GM21447 (cell line): ENCODE data around the gene YWHAG.
A peak's percentile ranks its signal among the peaks of the same experiment; 100 is the strongest.
"Not testable (repeated sequence)": the region's sequence is repeated elsewhere in the genome, so short reads cannot be mapped to it uniquely, and the experiment has no call there.

Source experiments
- ATAC-seq: cut with Tn5 transposase; IDR thresholded peaks from one replicate; pipeline ENCODE4 v1.9.1; 2021; ENCODE audit not compliant: unreplicated experiment

The YWHAG gene

DNA sequence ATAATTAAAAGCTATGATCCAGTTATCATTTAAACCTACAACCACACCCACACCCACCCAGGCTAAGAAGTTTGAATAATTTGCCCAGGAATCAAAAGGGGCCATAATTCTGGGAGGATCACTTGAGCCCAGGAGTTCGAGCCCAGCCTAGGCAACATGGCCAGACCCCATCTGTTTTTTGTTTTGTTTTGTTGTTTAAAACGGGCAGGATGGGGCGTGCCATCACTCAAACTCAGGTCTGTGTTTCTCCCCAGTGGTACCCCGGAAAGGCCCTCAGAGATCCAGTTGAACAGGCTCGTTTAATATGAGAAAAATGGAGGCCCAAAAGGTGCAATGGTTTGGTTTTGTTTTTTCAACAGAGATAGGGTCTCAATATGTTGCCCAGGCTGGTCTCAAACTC lies 33.0 kb downstream of the YWHAG start:
- no peak for ATAC-seq

DNA sequence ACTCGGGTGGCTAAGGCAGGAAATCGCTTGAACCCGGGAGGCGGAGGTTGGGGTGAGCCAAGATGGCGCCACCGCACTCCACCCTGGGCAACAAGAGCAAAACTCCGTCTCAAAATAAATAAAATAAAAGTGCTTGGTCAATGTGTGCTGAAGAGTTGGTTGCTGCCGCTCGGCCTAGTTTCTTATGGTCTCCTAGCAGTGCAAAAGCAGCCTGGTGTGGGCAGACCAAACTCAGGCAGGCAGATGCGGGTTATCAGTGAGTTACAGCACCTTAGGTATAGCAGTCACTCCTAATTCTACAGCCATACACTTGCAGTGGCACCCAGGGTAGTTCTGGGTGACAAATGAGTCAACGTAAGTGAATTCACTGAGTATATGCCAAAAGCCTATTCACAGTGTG lies 33.7 kb downstream of the YWHAG start:
- no peak for ATAC-seq

DNA sequence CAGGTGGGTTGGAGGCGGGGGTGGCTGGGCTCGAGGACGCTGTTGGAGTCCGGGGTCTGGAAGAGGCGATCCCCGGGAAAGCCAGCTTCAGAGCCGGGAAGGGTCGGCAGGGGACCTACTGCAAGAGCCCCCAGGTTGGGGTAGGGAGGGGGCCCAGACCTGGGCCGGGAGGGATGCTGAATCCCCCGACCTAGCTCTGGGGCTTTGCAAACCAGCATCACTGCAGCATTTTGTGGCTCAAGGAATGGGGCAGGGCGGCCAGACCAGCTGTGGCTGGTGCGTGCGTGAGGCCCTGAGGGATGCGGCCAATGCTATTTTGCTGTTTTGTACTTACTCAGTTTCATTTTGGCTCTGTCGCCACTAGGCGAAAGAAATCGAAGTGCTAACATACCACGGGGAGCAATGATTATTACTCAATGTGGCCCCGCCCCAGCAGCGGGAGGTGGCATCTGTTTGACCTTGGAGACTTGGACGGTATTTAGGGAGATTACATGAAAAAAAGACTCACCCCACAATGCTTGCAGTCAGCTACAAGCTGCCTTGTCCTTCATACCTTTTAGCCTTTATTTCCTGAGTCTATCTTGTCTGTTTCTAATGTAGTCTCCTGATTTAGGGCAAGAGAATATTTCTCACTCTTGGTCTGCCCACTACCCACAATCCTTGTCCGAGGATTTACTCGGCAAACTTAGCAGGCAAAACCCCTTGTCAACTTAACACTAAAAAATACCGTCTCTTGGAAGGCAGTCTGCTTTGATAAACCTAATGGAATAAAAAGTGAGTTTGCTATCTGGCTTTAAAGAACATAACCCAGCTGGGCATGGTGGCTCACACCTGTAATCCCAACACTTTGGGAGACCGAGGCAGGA lies 40.1 kb downstream of the YWHAG start:
- ATAC-seq: peak; percentile 46

DNA sequence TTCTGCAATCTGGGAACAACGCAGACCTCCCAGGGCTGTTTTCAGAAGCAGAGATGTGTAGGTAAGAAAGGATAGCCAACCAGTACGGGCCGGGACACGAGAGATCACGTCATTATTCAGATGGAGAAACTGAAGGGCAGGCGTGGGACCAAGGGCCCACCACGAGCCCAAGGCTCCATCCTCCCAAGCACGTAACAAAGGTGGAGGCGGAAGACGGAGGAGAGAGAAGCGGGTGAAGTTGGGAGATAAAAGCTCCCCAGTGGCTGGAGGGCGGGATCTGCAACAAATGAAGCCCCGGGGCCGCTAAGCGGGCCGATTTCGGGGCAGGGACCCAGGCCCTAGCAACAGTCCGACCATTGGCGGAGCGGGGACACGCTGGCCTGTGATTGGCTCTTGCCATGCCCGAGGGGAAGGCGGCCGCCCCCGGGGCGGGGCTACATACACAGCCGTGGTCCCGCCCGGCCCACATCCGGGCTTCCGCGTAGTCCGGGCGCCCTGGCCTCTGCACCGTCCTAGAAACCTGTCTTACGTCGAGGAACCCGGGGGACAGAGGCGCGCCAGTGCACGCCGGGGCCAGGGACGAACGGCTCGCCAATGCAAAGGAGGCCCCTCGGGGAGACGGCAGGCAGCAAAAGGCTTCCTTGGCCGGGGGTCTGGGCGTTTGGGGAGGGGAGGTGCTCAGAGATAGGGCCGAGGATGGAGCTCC lies 40.9 kb downstream of the YWHAG start:
- ATAC-seq: peak; percentile 84

DNA sequence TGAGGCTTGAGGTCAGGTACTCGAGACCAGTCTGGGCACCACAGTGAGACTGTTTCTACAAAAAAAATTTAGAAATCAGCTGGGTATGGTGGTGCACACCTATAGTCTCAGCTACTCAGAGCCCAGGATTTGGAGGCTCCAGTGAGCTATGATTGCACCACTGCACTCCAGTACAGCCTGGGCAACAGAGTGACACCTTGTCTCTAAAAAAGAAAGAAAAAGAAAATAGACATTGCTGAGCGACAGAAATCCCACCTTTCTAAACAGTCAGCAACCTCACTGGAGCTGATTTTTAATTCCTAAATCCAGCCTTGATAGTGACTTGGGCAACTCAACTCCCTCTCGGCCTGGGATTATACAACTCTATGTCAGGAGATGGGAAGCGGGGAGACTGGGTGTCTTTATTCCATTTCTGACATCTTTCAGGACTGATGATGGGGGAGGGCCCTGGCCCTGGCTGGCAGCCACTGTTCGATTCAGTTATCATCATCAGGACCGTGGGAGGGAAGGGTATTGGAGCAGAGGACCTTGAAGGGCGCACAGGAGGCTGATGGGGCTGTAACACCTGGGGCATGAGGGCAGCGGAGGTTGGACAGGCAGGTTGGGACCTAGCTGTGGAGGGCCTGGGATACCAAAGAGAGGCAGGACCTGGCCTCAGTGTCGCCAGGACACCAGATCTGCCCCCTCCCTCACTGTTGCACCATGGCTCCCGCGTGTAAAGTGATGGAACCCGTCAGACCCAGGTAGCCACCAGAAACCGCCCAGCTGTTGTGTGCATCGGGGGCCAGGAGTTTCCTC lies 41.6 kb downstream of the YWHAG start:
- ATAC-seq: no peak

DNA sequence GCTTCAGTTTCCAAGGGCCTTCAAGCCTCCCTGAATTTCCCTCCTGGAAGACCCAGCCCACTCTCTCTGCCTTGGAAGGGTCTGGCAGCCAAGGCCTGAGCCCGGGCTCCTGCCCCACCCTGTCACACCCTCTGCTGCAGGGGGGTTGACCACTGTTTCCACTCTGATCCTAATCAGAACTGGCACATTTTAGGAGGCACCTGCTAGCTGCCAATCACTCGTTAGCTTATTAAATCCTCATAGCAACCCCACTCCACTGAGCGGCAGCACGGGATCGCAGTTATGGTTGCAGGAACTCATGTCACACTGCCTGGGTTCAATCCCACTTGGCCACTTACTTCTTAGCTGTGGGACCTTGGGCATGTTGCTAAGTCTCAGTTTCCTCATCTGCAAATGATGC lies 43.4 kb downstream of the YWHAG start:
- ATAC-seq: no peak

DNA sequence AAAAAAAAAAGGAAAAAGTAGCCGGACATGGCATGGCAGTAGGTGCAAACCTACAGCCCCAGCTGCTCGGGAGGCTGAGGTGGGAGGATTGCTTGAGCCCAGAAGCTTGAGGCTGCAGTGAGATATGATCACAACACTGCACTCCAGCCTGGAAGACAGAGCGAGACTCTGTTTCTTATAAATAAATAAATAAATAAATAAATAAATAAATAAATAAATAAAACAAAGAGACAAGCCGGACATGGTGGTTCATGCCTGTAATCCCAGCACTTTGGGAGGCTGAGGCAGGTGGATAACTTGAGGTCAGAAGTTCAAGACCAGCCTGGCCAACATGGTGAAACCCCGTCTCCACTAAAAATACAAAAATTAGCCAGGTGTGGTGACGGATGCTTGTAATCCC lies 44.1 kb downstream of the YWHAG start:
- not testable (repeated sequence) for ATAC-seq

DNA sequence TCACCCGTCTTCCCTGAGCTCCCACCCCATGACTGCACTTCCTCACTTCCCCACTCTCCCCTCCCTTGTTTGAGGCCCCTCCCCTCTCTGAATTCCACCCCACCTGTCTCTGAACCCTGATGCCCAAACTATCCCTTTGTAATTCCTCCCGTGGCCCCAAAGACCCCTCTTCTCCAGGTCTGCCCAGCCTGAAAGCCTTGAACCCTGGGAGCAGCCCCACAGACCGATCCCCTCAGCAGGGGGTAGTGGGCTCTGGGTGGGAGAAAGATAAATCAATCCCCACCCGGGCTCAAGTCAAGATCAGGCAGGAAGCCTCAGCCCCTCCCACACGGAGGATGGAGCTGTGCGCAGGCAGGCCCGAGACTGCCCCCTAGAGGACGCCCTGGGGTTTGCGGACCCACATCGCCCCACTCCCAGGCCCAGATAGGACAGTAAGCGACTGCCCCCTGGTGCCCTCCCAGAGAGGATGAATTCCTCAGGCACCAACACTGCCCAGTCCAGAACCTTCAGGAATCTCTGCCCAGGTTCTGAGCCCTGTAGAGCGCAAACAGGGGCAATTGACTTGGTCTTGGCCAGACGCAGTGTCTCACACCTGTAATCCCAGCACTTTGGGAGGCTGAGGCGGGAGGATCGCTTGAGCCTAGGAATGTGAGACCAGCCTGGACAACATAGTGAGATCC lies 44.6 kb downstream of the YWHAG start:
- peak; percentile 29 for ATAC-seq

DNA sequence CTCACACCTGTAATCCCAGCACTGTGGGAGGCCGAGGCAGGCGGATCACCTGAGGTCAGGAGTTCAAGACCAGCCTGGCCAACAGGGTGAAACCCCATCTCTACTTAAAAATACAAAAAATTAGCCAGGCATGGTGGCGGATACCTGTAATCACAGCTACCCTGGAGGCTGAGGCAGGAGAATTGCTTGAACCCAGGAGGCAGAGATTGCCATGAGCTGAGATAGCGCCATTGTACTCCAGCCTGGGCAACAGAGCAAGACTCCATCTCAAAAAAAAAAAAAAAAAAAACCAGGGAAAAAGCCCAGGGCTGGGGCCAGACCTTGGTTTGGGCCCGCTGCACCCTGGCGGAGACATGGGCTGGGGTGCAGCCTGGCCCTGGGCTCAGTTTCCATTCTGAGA lies 47.0 kb downstream of the YWHAG start:
- not testable (repeated sequence) for ATAC-seq

DNA sequence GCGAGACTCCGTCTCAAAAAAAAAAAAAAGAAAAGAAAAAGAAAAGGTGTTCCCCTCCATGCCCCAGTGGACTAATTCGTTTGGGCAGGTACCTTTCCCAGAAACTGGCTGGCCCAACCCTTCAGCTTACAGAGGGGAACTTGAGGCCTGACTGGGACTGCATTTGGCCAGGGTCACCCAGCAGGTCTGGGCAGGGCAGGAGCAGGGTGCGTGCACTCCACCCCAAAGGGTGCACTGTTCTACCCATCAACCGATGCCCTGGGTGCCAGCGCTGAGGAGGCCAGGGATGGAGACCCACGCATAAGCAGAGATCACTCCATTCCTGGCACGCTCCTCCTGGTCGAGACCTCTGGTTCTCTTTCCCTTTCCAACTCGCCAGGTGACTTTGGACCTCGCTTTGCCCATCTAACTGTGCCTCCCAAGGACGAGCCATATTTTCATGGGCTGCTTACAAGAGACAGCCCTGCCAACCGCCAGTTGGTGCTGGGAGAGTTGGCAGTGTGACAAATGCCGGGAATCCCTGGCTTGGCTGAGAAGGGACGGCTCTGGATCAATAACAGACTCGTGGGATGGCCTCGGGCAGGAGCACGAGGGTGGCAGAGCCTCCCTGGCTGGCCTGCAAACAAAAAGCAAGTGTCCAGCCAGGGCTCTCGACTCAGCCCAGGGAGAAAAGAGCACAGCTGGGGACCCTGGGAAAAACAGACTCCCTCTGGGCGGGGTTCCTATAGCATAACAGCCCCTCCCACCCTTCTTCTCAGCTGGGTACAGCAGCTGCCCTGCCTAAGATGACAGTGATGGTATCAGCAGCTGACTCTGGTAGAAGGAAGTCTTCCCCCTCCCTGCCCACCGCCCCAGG lies 48.5 kb downstream of the YWHAG start:
- ATAC-seq: no peak

DNA sequence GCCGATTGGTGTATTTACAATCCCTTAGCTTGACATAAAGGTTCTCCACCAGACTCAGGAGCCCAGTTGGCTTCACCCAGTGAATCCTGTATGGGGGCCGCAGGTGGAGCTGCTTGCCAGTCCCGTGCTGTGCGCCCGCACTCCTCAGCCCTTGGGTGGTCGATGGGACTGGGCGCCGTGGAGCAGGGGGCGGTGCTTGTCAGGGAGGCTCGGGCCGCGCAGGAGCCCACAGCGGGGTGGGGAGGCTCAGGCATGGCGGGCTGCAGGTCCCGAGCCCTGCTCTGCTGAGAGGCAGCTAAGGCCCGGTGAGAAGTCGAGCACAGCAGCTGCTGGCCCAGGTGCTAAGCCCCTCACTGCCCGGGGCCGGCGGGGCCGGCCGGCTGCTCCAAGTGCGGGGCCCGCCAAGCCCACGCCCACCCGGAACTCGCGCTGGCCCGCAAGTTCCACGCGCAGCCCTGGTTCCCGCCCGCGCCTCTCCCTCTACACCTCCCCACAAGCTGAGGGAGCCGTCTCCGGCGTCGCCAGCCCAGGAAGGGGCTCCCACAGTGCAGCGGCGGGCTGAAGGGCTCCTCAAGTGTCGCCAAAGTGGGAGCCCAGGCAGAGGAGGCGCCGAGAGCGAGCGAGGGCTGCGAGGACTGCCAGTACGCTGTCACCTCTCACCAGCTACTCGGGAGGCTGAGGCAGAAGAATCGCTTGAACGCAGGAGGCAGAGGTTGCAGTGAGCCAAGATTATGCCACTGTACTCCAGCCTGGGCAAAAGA lies 49.3 kb downstream of the YWHAG start:
- not testable (repeated sequence) for ATAC-seq

DNA sequence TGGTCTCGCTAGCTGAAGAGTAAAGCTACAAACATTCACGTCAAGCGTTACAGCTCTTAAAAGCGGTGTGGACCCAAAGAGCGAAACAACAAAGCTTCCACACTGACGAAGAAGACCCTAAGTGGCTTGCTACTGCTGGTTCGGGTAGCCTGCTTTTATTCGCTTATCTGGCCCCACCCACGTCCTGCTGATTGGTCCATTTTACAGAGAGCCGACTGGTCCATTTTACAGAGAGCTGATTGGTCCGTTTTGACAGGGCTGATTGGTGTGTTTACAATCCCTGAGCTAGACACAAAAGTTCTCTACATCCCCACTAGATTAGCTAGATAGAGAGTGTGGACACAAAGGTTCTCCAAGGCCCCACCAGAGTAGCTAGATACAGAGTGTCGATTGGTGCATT lies 49.9 kb downstream of the YWHAG start:
- not testable (repeated sequence) for ATAC-seq

DNA sequence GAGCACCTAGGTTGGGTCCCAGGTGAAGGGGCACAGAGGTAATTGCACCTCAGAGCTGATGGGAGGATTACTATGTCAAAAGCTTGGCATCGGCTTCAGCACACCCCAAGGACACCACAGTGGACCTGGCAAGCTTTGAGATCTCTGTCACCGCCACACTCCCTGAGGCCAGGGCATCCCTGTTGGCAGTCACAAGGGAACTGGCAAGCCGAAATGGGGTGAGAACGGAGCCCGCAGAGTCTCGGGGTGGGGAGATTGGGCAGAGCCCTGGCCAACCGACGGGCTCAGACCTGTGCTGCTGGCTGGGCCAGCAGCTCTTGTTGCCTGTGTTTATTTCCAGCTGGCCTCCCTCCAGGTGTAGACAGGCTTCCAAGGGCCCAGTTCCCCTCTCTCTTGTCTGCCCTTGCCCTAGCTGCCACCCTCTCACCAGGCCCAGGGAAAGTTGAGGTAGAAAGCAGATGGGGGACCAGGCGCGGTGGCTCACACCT lies 53.9 kb downstream of the YWHAG start:
- ATAC-seq: no peak

DNA sequence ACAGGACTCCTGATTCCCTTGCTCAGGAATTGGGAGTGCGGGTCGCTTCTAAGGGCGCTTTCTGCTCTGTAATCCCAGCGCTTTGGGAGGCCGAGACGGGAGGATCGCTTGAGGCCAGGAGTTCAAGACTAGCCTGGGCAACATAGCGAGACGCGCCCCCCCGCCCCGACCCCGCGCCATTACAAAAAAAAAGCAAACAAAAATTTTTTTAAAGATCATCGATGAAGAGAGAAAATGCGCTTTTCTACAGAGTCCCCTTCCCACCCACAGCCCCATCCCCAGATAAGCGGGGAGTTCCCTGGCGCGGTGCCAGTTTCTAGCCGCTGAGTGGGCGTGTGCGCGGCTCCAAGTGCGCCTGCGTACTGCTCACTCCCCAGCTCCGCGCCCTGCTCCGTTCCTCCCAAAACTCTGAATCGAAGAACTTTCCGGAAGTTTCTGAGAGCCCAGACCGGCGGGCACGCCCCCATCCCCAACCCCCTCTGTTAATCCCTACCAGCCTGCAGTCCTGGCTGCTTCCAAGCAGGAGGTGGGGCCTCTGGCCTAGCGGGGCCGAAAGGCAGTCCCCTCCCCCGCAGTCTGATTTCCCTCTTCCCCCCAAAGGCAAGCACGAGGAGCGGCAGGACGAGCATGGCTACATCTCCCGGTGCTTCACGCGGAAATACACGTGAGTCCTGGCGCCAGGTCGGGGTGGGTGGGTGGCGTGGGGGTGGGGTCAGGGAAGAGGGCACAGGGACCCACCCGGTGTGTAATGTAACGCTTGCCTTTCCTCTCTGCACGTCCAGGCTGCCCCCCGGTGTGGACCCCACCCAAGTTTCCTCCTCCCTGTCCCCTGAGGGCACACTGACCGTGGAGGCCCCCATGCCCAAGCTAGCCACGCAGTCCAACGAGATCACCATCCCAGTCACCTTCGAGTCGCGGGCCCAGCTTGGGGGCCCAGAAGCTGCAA lies 55.3 kb downstream of the YWHAG start:
- ATAC-seq: no peak

DNA sequence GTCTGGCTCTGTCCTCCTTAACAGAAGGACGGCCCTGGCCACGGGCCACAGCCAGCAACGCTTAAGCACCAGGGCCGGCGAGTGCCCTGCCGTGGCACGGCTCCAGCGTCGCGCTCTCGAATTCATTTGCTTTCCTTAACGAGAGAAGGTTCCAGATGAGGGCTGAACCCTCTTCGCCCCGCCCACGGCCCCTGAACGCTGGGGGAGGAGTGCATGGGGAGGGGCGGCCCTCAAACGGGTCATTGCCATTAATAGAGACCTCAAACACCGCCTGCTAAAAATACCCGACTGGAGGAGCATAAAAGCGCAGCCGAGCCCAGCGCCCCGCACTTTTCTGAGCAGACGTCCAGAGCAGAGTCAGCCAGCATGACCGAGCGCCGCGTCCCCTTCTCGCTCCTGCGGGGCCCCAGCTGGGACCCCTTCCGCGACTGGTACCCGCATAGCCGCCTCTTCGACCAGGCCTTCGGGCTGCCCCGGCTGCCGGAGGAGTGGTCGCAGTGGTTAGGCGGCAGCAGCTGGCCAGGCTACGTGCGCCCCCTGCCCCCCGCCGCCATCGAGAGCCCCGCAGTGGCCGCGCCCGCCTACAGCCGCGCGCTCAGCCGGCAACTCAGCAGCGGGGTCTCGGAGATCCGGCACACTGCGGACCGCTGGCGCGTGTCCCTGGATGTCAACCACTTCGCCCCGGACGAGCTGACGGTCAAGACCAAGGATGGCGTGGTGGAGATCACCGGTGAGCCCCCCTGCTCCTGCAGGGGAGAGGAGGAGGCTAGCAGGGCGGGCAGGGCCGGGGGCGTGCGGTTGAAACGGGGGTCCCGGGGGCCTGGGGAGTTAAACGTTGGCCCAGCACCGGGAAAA lies 56.2 kb downstream of the YWHAG start, which contains the start of gene HSPB1:
Gene HSPB1 (plus strand): TSS at position 327 of the 855 bp plus-strand sequence. CDS start 40 bp downstream, at position 367.
- ATAC-seq: peak; percentile 60

DNA sequence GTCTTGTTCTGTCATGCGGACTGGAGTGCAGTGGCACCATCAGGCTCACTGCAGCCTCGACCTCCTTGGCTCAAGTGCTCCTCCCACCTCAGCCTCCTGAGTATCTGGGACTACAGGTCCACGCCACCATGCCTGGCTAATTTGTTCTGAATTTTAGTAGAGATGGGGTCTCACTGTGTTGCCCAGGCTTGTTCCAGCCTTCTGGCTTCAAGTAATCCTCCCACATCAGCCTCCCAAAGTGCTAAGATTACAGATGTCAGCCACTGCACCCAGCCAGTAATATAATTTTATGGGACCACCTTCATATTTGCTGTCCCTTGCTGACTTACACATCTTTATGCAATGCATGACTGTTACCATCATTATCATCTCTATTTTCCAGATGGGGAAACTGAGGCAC lies 57.8 kb downstream of the YWHAG start:
- no peak for ATAC-seq

DNA sequence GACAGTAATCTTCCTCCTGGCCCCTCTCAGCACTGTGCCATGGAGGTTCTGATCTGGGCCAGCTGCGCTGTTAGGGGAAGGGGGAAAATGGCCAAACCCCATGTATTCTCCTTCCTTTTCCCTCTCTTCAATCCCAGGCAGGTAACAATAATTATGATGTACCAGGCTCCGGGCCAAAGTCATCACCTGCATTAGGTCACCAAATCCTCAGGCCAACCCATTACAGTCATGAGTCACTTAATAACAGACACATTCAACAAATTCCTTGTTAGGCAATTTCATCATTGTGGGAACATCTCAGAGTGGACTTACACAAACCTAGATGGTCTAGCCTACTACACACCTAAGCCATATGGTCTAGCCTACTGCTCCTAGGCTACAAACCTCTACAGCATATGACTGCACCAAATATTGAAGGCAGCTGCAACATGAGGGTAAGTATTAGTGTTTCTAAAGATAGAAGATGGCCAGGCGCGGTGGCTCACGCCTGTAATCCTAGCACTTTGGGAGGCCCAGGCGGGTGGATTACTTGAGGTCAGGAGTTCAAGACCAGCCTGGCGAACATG lies 58.5 kb downstream of the YWHAG start:
- ATAC-seq: no peak
